ENCODE measurements around the gene QDPR.

- TF ChIP-seq CTCF (conservative IDR thresholded peaks at IDR 0.05 in 1 of 2, IDR thresholded peaks at IDR 0.05 in 1 of 2; ENCODE audit: extremely low read depth in 1 of 2, insufficient read depth in 1 of 2, low read depth in 1 of 2, low read length in 2 of 2) (no peak), EZH2 (IDR thresholded peaks at IDR 0.05; ENCODE audit: borderline replicate concordance, low read length) (no peak)
These were observed 63.2 kb downstream of the QDPR start for GRCh38 chr4:17448689-17449088.
